ENCODE measurements around the gene RPS16. TPM values are rescaled to one million over a fixed set of nuclear protein-coding genes. Genes with fewer than 3 reads are reported as not detected.

RPS16 gene
- total and polyA plus RNA-seq, 2 of the 13 experiments (the other 11 are each of a cell fraction or from before 2014, with no cell fraction given), result 488 to 2,583 TPM

- TF ChIP-seq NFAT5 (CRISPR knock-in tag; IDR thresholded peaks at IDR 0.05) (no peak), PBX3 (CRISPR knock-in tag; IDR thresholded peaks at IDR 0.05; ENCODE audit: borderline replicate concordance) (no peak), ZNF75D (CRISPR knock-in tag; IDR thresholded peaks at IDR 0.05; ENCODE audit: borderline replicate concordance) (no peak), TOPORS (CRISPR knock-in tag; IDR thresholded peaks at IDR 0.05) (no peak), RARG (CRISPR knock-in tag; IDR thresholded peaks at IDR 0.05; ENCODE audit: low read depth) (no peak), ZGPAT (CRISPR knock-in tag; IDR thresholded peaks at IDR 0.05) (peak; percentile 50; the same call in 1 of the 2 replicates), ZNF263 (CRISPR knock-in tag; IDR thresholded peaks at IDR 0.05) (peak; percentile 62; the same call in 1 of the 2 replicates), ZNF224 (CRISPR knock-in tag; IDR thresholded peaks at IDR 0.05) (0 out of 2 replicates have a peak, but pooled peaks have one; percentile 10), ZFP82 (CRISPR knock-in tag; IDR thresholded peaks at IDR 0.05; ENCODE audit: borderline replicate concordance) (no peak), CERS6 (CRISPR knock-in tag; IDR thresholded peaks at IDR 0.05) (no peak), RERE (CRISPR knock-in tag; IDR thresholded peaks at IDR 0.05; ENCODE audit: low read depth) (no peak), U2AF1 (optimal IDR thresholded peaks at IDR 0.05; ENCODE audit: low read depth, low read length) (no peak), NR3C1 (CRISPR knock-in tag; IDR thresholded peaks at IDR 0.05) (no peak), HNF4A (CRISPR knock-in tag; IDR thresholded peaks at IDR 0.05) (no peak)
These were observed 25.5 kb downstream of the RPS16 start (continued) for GRCh38 chr19:39410017-39410830.

Data from HepG2 (cell line).